ENCODE results near the gene APOC3.

DNA sequence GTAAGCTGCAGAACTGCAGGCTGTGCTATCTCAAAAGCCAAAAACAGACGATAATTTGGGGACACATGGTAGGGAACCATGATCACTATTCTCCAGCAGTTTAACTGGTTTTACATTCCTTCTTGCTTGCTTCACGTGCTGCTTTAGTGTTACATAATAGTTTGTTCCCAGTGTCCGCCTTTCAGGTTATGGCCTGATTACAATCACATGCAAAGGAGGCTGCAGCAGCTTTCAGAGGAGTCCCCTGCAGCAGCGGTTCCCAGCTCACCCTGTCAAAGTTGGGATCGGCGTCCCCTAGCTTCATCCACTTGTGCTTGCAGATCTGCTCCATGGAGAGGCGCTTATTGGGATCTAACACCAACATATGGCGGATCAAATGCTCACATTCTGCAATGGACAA is 46.9 kb downstream of the APOC3 start:
- TF ChIP-seq, protein P1, sequence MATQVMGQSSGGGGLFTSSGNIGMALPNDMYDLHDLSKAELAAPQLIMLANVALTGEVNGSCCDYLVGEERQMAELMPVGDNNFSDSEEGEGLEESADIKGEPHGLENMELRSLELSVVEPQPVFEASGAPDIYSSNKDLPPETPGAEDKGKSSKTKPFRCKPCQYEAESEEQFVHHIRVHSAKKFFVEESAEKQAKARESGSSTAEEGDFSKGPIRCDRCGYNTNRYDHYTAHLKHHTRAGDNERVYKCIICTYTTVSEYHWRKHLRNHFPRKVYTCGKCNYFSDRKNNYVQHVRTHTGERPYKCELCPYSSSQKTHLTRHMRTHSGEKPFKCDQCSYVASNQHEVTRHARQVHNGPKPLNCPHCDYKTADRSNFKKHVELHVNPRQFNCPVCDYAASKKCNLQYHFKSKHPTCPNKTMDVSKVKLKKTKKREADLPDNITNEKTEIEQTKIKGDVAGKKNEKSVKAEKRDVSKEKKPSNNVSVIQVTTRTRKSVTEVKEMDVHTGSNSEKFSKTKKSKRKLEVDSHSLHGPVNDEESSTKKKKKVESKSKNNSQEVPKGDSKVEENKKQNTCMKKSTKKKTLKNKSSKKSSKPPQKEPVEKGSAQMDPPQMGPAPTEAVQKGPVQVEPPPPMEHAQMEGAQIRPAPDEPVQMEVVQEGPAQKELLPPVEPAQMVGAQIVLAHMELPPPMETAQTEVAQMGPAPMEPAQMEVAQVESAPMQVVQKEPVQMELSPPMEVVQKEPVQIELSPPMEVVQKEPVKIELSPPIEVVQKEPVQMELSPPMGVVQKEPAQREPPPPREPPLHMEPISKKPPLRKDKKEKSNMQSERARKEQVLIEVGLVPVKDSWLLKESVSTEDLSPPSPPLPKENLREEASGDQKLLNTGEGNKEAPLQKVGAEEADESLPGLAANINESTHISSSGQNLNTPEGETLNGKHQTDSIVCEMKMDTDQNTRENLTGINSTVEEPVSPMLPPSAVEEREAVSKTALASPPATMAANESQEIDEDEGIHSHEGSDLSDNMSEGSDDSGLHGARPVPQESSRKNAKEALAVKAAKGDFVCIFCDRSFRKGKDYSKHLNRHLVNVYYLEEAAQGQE (IDR thresholded peaks at IDR 0.05; ENCODE audit: insufficient read depth in 1 of 2, low read depth in 2 of 2, low read length in 2 of 2) = no peak
- no peak for TF ChIP-seq POLR2AphosphoS5 (IDR thresholded peaks at IDR 0.05; ENCODE audit: low read depth, low read length)
- no peak for TF ChIP-seq SIN3A (IDR thresholded peaks at IDR 0.05; ENCODE audit: borderline replicate concordance, insufficient read depth, low read length)
- no peak for TF ChIP-seq TAF1 (IDR thresholded peaks at IDR 0.05; ENCODE audit: borderline replicate concordance, insufficient read depth, low read length)

Data from PFSK-1 (cell line).